ENCODE measurements around the gene HHIPL1.

GRCh38 chr14:99647411-99647810, 2.5 kb downstream of the HHIPL1 start:
- TF ChIP-seq POLR2A (IDR thresholded peaks at IDR 0.05) (no peak), CTCF (IDR thresholded peaks at IDR 0.05) (no peak)
